BJ (cell line): ENCODE data around the gene SYNJ1. TPM values are rescaled to one million over a fixed set of nuclear protein-coding genes. Genes with fewer than 3 reads are reported as not detected.

ENCODE experiments used
- CTCF ChIA-PET: fragments of 350-600 bp; formaldehyde crosslinking; extraction: SDS; loops from one replicate; lab custom pipeline; 2021; ENCODE audit warnings: antibody characterized with exemption, inconsistent platforms; lab: Yijun Ruan, JAX
- POLR2A ChIA-PET: fragments of 300-600 bp; sonication (Branson Sonifier 250); formaldehyde crosslinking; extraction: SDS; loops from one replicate; lab custom pipeline; 2021; ENCODE audit warnings: antibody characterized with exemption; lab: Charles Lee
- DNase-seq: peaks from one replicate; pipeline ENCODE4 v3.0.0-alpha.2; 2011; ENCODE audit warnings: low read depth
- H3K27me3 ChIP-seq: 2 replicates; pipeline ENCODE4 v1.6.0; 2011; ENCODE audit warnings: low read length; ENCODE audit not compliant: control insufficient read depth, insufficient read depth
- H3K36me3 ChIP-seq: 2 replicates; pipeline ENCODE4 v1.5.1; 2011; ENCODE audit warnings: low read length; ENCODE audit not compliant: control insufficient read depth, insufficient read depth
- H3K4me3 ChIP-seq: 2 replicates; pipeline ENCODE4 v1.5.1; 2011; ENCODE audit warnings: low read depth, mild to moderate bottlenecking, control low read depth, low read length
- CTCF ChIP-seq: IDR thresholded peaks from 2 replicates; pipeline ENCODE4 v1.5.1; 2011; ENCODE audit warnings: low read depth, mild to moderate bottlenecking, control low read depth, inconsistent platforms, low read length, moderate library complexity; ENCODE audit not compliant: insufficient read depth
- polyA plus RNA-seq: library from polyadenylated mRNA; depleted of rRNA; stranded (reverse); fragments of >200 nt; gene quantifications from 2 replicates; pipeline ENCODE4 v1.2.3, GENCODE V29; 2011

SYNJ1 gene
- polyA plus RNA-seq, 1 experiment, result 5.0 TPM

GRCh38 chr21:32713726-32714125 lies 14.1 kb downstream of the SYNJ1 start:
- Histone ChIP-seq H3K27me3 (no peaks in the 10 kb centered on the region), H3K4me3 (no peak overlapping the region), H3K36me3 (no peaks in the 10 kb centered on the region)
- ChIA-PET CTCF (no interaction called here), POLR2A (no interaction called here)
- TF ChIP-seq CTCF, result no peak
- no peak for DNase-seq

GRCh38 chr21:32712641-32713040 lies 15.2 kb downstream of the SYNJ1 start:
- POLR2A ChIA-PET, result no interaction called here
- H3K4me3 ChIP-seq, result no peak overlapping the region
- TF ChIP-seq CTCF, result no peak
- DNase-seq, result no peak
- CTCF ChIA-PET, result no interaction called here
- no peaks in the 10 kb centered on the region for H3K27me3 ChIP-seq
- H3K36me3 ChIP-seq, result no peaks in the 10 kb centered on the region

- no peaks in the 10 kb centered on the region for H3K36me3 ChIP-seq
- CTCF ChIA-PET, result no interaction called here
- DNase-seq, result no peak
- no peak for TF ChIP-seq CTCF
- no peak overlapping the region for H3K4me3 ChIP-seq
- no peaks in the 10 kb centered on the region for H3K27me3 ChIP-seq
- POLR2A ChIA-PET, result no interaction called here
Observed at GRCh38 chr21:32712043-32712442, 15.8 kb downstream of the SYNJ1 start.

- ChIA-PET POLR2A (no interaction called here), CTCF (no interaction called here)
- Histone ChIP-seq H3K4me3 (no peak overlapping the region), H3K36me3 (no peaks in the 10 kb centered on the region), H3K27me3 (no peaks in the 10 kb centered on the region)
- no peak for TF ChIP-seq CTCF
- DNase-seq, result no peak
Observed at GRCh38 chr21:32710987-32711386, 16.8 kb downstream of the SYNJ1 start.

- ChIA-PET POLR2A (no interaction called here), CTCF (no interaction called here)
- no peak for DNase-seq
- no peak for TF ChIP-seq CTCF
- Histone ChIP-seq H3K4me3 (no peak overlapping the region), H3K27me3 (no peaks in the 10 kb centered on the region), H3K36me3 (no peaks in the 10 kb centered on the region)
Observed at GRCh38 chr21:32710069-32710784, 17.6 kb downstream of the SYNJ1 start.
